GM19239 (cell line): ENCODE measurements around the gene ALG3.

Experiments used
- DNase-seq: peaks from one replicate; pipeline ENCODE4 v3.0.0; 2011; ENCODE audit warnings: low spot score; ENCODE audit not compliant: insufficient read length
- FAIRE-seq: peaks from 2 replicates; lab custom pipeline; 2011; peaks lifted over from hg19 to GRCh38; lab: Jason Lieb, UNC

ALG3 gene

GRCh38 chr3:184236636-184237035 is 12.1 kb downstream of the ALG3 start:
- DNase-seq (no peak), FAIRE-seq (no peak)

GRCh38 chr3:184236033-184236410 is 12.7 kb downstream of the ALG3 start:
- no peak for FAIRE-seq
- DNase-seq: no peak

GRCh38 chr3:184235381-184236032 is 13.3 kb downstream of the ALG3 start:
- FAIRE-seq (no peak), DNase-seq (no peak)

- no peak for FAIRE-seq
- no peak for DNase-seq
Observed at GRCh38 chr3:184234671-184235380, 13.9 kb downstream of the ALG3 start.

- DNase-seq: no peak
- no peak for FAIRE-seq
Observed at GRCh38 chr3:184234224-184234623, 14.5 kb downstream of the ALG3 start.

GRCh38 chr3:184233127-184233843 is 15.5 kb downstream of the ALG3 start:
- DNase-seq (no peak), FAIRE-seq (no peak)

GRCh38 chr3:184231671-184232070 is 17.1 kb downstream of the ALG3 start:
- DNase-seq (no peak), FAIRE-seq (no peak)

GRCh38 chr3:184230603-184231528 is 17.9 kb downstream of the ALG3 start:
- FAIRE-seq (no peak), DNase-seq (no peak)

- FAIRE-seq: no peak
- DNase-seq: peak; percentile 75
Observed at GRCh38 chr3:184230081-184230602, 18.6 kb downstream of the ALG3 start.

GRCh38 chr3:184229394-184230080 is 19.2 kb downstream of the ALG3 start, which contains the start of gene VWA5B2:
Gene VWA5B2 (plus strand): TSS chr3:184229585. CDS start chr3:184230529, 944 bp downstream.
- DNase-seq (peak; percentile 96), FAIRE-seq (no peak)

- DNase-seq (no peak), FAIRE-seq (no peak)
Observed at GRCh38 chr3:184228376-184229137, 20.2 kb downstream of the ALG3 start.

GRCh38 chr3:184227481-184227935 is 21.3 kb downstream of the ALG3 start:
- peak; percentile 82 for DNase-seq
- peak; percentile 64 for FAIRE-seq

GRCh38 chr3:184223946-184224345 is 24.8 kb downstream of the ALG3 start:
- FAIRE-seq (no peak), DNase-seq (no peak)

- FAIRE-seq (no peak), DNase-seq (no peak)
Observed at GRCh38 chr3:184222521-184222920, 26.2 kb downstream of the ALG3 start.

- FAIRE-seq: no peak
Observed at GRCh38 chr3:184218814-184219213, 29.9 kb downstream of the ALG3 start.

GRCh38 chr3:184211718-184212117 is 37.0 kb downstream of the ALG3 start:
- FAIRE-seq (no peak), DNase-seq (no peak)

More at GRCh38 chr3:184218814-184219213, 29.9 kb downstream of the ALG3 start:
- DNase-seq: no peak

GRCh38 chr3:184211297-184211696 is 37.5 kb downstream of the ALG3 start:
- DNase-seq (no peak), FAIRE-seq (no peak)

- no peak for FAIRE-seq
Observed at GRCh38 chr3:184209146-184209923, 39.4 kb downstream of the ALG3 start.

More at GRCh38 chr3:184209146-184209923, 39.4 kb downstream of the ALG3 start:
- no peak for DNase-seq
